NCI-H1417 (cell line): ENCODE data around the gene USP40.
A peak's percentile ranks its signal among the peaks of the same experiment; 100 is the strongest.

Experiments
- DNase-seq, 3 experiments: peaks; one replicate each; lab custom pipeline; 2025; lab: John Stamatoyannopoulos, UW

The USP40 gene

DNA sequence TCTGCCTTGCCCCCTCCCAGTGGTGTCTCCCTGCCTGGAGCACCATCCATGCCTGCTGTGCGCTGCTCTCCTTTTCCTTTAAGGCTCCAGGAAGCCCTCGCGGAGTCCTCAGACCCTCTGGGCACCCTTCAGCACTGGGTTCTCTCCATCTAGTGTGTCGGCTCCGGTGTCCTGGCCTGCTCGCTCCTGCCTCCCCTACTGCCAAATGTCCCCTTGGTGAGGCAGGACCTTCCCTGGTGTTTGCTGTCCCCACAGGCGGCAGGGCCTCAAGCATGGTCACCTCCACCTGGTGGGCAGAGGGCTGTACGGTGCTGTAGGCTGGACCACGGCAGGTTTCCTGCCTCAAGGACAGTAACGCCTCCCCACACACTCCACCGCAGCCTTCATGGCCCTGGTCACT, 122.1 kb downstream of the USP40 start:
- no peak for DNase-seq

DNA sequence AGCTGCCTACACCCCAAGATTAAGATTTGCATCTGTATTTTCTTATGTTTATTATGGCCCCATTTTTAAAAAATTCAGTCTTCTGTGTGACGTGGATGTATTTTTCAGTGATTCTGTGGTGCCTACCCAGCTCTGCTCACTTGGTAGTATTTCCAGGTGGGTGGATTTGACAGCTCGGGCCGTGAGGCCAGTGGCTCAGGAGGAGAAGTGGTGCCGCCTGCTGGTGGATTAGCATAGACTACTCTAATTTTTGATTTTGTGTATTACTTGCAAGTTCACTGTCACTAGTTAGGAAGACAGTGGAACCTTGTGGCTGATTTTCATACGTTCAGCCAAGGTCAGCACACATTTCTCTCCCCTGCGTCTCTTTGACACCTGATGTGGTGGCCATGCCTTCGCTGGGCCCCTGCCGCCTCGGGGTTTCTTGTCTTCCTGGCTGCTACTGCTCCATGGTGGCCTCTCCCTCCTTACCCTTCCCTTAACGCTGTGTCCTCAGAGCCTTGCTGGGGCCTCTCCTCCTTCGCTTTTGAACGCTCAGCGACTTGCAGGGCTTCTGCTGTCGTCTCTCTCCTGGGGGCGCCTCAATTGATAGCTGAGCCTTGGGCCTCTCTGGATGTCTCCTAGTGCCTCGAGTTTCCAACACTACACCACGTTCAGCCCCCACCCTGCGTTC, 122.9 kb downstream of the USP40 start:
- peak; percentile 10 to 64 (median 34) for DNase-seq

GRCh38 chr2:233442028-233442310, 124.6 kb downstream of the USP40 start:
- DNase-seq: no peak

DNA sequence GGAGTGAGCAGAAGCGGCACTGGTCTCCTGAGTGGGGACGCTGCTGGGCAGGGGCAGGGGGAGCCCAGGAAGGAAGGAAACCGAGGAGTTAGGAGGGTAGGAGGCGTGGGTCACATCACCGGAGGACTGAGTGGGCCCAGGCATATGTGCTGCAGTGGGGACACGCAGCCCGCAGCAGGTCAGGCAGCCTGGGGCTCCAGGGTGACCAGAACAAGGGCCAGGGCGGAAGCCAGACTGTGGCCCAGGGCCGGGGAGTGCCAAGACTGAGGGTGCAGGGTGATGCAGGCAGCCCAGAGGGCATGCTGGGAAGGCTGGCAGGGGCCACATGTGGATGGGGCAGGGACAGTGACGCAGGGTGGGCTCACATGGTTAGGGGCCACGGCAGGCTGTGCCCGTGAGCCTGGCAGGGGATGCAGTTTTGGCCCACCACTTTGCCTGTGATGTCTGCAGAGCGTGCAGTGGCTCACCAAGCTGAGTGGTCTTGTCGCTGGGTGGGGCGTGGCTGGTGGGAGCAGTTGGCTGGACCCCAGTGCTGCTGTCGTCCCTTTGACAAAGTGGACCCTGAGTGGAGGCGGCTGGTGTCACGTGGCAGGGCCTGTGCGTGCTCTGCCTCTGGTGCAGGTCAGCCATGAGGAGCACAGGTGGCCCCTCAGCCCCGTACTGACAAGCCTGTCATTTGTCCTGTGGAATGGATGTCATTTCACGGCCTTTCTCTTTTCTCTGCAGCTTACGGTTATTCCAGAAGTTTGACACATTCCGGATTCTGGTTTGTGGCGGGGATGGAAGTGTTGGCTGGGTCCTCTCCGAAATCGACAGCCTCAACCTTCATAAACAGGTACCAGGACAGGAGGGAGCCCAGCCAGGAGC, 125.2 kb downstream of the USP40 start:
- DNase-seq: no peak

GRCh38 chr2:233440714-233441113, 125.9 kb downstream of the USP40 start:
- DNase-seq: no peak

DNA sequence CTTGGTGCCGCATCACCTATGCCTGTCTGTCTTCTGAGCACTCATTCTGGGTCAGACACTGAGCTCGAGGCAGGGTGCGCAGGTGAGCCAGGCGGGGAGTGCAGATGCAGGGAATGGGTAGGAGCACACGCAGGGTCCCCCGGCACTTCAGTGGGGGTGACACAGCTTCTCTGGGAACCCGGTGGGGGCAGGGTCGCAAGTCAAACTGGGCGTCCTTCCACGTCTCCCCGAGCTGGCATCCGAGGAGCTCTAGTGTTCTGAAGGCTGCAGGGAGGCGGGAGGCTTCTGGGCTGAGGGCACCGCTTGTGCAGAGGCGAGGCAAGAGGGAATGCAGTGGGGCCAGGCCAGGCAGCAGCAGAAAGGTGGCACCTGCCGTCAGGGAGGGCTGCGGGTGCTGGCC, 126.3 kb downstream of the USP40 start:
- no peak for DNase-seq

GRCh38 chr2:233439191-233439590, 127.4 kb downstream of the USP40 start:
- DNase-seq: no peak

DNA sequence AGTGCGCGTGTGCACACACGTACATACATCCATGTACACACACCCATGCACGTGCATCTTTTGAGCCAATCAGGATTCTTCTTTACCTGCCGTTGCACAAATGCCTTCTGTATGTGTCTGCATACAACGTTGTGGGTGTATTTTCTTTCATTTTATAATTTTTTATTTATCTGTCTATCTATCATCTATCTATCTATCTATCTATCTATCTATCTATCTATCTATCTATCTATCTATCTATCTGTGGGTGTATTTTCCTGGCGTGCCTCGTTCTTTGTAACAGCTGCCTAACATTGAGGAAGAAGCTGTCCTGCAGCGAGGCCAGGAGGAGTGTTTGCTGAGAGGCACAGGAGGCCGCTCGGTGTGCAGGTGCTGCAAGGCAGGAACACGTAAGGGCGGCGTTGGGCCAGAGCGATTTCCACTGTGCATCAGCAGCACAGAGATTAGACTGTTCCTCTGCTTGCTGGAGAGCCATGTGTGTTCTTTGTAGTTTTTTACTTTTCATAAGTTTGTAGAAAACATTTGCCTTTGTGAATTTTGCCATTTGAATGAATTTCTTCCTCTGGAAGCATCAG, 127.9 kb downstream of the USP40 start:
- DNase-seq: no peak

DNA sequence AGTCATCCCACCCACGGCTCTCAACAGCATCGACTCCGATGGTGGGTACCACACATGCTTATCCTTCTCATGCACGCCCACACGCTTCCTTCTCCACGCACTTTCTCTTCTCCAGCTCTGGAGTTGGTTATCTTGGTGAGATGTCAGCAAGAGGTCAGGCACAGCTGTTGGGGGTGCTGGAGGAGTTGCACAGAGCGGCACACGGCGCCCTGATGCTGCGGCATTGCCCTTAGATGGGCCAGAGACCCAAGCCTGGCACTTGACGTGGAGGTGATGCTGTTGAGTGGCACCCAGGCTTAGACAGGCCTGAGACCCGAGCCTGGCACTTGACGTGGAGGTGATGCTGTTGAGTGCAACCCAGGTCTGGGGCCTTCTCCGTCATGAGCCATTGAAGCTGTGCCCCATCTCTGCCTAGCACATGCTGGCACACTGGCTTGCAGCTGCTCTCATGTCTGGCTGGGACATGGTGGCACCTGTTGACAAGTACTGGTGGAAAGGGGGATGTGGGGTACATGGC, 129.1 kb downstream of the USP40 start:
- DNase-seq: no peak

- no peak for DNase-seq
These were observed 129.7 kb downstream of the USP40 start for GRCh38 chr2:233436691-233437438.

DNA sequence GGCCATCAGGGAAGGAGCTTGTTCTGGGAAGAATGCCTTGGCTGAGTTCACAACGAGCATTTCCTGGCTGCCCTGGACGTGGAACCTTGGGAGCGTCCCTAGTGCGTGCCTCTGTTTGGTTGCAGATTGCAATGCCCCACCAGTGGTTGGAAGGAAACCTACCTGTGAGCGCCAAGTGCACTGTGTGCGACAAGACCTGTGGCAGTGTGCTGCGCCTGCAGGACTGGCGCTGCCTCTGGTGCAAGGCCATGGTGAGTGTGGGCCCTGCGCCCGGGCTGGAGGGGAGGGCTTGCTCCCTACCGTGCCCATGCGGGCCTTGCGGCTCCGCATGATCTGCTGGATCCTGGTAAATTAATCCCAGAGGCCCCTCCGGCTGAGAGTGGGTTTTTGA, 130.4 kb downstream of the USP40 start:
- no peak for DNase-seq

GRCh38 chr2:233435436-233436190, 131.0 kb downstream of the USP40 start:
- DNase-seq: no peak

GRCh38 chr2:233434666-233435330, 131.8 kb downstream of the USP40 start:
- DNase-seq: no peak

DNA sequence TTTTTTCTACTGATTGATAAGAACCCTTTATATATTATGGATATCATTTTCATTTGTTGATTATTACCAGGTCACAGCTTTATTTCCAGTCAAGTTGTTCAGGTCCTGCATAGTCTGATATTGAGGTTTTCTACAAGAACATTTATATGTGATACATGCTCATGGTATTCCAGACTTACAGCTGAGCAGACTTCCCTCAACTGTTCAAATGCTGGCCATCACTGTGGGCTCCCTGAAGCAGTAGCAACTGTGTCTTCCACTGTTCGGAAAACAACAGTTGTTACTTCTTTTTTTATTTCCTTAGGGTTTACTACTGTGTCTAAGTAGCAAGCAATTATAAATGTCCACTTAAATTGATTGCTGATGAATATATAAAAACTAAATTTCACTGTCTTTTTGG, 132.8 kb downstream of the USP40 start:
- DNase-seq: no peak

DNA sequence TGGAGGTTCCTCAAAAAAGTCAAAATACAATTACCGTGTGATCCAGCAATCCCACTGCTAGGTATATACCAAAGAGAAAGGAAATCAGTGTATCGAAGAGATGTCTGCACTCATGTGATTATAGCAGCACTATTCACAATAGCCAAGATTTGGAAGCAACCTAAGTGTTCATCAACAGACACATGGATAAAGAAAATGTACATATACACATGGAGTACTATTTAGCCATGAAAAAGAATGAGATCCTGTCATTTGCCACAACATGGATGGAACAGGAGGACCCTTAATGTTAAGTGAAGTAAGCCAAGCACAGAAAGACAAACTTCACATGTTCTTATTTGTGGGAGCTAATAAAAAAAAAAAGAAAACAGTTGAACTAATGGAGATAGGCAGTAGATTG, 133.6 kb downstream of the USP40 start:
- DNase-seq: no peak

GRCh38 chr2:233430651-233431050, 135.9 kb downstream of the USP40 start:
- DNase-seq: no peak

DNA sequence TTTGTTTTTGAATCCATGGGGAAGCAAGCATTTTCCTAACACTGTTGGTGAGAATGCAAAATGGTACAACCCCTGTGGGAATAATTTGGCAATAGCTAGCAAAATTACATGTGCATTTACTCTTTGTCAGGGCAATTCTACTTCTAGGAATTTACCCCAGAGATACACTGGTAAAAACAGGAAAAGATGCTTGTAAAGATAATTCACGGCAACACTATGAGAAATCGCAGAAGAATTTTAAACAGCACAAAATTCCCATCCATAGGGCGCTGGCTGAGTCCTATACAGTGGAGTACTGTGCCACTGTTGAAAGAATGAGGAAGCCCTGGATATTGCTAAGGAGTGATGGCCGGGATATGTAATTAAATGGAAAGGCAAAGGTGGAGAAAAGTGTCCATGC, 136.5 kb downstream of the USP40 start:
- DNase-seq: no peak

- DNase-seq: no peak
These were observed 137.2 kb downstream of the USP40 start for GRCh38 chr2:233429175-233429897.

- DNase-seq: no peak
These were observed 138.1 kb downstream of the USP40 start for GRCh38 chr2:233428438-233428837.

GRCh38 chr2:233428008-233428407, 138.6 kb downstream of the USP40 start:
- no peak for DNase-seq
